HG03064 (cell line): Measurements from ENCODE around the gene EME2.
"Not testable (repeated sequence)": the region's sequence is repeated elsewhere in the genome, so short reads cannot be mapped to it uniquely, and the experiment has no call there.

Experiments used
- ATAC-seq: cut with Tn5 transposase; IDR thresholded peaks from one replicate; pipeline ENCODE4 v1.9.1; 2021; ENCODE audit warnings: low read depth; ENCODE audit not compliant: unreplicated experiment

The EME2 gene

GRCh38 chr16:1789643-1790045, 17.0 kb downstream of the EME2 start:
- ATAC-seq = no peak

GRCh38 chr16:1790261-1790610, 17.6 kb downstream of the EME2 start:
- ATAC-seq = no peak

GRCh38 chr16:1790611-1791255, 18.1 kb downstream of the EME2 start:
- no peak for ATAC-seq

- ATAC-seq = no peak
Measured at GRCh38 chr16:1791256-1791942, 18.8 kb downstream of the EME2 start.

DNA sequence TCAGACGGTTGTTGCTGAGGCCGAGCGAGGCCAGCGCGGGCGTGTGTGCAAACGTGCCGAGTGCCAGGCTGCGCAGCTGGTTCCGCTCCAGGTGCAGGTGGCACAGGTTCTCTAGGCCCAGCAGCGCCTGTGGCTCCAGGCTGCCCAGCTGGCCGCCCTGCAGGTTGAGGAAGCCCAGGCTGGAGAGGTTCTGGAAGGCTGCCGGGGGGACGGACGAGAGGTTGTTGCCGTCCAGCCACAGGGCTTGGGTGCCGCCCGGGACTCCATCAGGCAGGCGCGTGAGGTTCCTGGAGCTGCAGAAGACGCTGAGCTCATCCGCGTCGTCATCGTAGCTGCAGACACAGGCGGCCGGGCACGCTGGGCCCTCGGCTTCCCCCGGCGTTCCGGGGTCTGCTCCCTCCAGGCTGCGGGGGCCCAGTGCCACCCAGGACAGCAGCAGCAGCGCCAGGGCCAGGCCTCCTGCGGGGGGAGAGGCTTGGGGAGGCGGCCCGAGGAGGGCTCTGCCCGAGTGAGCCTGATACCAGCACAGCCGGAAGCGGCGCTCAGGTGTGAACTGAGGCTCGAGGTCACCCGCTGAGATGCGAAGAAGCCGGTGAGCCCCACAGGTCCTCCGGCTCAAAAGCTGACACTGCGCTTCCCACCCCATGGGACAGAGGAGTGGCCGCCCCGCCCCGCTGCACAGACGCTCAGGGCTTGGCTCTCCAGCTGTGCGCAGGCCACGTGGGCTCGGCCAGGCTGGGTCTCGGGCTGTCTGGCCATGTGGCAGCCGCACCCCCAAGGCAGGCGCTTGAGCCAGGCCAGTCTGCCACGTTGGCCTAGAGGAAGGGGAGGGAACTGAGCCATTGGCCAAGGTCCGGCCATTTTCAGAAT, 19.6 kb downstream of the EME2 start:
- ATAC-seq = no peak

DNA sequence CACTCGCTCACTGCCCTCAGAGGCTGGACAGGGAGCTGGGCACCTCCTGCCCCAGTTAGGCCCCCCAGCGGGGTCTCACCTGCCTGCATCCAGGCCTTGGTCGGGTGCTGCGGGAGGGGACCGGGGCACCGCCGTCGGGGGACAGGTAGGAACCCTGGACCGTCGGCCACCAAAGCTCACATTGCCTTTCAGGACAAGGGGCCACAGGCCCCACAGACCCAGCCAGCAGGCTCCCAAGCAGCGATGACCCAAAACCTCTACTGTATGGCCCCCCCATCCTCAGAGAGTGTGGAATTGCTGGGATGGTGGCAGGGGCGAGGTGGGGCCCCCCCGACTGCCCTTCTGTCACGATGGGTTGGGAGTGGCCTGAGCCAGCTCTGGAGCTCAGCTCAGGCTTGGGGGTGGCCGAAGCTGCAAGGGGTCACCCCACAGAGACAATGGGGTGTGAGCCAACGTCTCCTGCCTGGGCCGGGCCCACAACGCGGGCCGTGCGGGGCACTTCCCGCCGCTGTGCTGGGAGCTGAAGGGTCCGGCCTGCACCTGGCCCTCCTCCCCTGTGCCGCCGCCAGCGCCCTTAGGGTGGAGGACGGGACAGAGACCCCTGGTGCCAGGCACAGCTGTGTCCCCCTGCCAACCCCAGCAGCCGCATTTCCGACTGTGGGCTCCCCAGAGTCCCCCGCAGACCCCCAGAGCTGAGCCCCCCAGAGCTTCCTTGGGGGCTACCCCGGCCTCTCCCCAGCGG, 20.4 kb downstream of the EME2 start:
- no peak for ATAC-seq

DNA sequence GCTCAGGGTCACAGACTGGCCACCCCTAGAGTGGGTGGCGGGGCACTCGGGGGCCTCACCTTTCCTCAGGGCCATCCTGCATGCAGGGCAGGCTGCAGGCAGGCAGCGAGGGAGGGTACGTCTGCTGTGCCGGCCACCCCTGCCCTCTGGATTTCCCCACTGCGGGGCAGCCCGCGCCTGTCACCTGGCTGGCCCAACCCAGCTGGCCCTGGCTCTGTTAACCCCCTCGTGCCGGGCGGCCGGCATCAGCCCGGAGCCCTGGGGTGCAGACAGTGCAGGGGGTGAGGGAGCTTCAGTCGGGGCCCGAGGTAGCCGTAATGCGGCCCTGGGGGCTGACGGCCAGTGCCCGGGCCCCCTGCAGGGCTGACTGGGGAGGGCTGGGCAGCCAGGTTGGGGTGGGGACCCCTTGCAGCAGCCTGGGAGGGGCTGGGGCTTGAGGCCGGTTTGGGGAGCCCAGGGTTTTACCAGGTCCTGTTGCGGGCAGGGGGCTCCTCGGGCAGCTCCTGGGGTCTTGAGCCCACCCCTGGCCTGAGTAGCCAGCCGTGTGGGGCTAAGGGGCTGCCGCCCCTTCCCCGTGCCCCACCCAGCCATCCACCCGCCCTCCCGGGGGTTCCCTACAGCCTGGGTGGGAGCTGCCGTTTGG, 21.1 kb downstream of the EME2 start, which contains the start of gene IGFALS:
IGFALS (minus strand) TSS at position 128 of the 643 bp plus-strand sequence; CDS start at position 75, 53 bp downstream.
- no peak for ATAC-seq

- no peak for ATAC-seq
Measured at GRCh38 chr16:1794221-1794871, 21.7 kb downstream of the EME2 start.

DNA sequence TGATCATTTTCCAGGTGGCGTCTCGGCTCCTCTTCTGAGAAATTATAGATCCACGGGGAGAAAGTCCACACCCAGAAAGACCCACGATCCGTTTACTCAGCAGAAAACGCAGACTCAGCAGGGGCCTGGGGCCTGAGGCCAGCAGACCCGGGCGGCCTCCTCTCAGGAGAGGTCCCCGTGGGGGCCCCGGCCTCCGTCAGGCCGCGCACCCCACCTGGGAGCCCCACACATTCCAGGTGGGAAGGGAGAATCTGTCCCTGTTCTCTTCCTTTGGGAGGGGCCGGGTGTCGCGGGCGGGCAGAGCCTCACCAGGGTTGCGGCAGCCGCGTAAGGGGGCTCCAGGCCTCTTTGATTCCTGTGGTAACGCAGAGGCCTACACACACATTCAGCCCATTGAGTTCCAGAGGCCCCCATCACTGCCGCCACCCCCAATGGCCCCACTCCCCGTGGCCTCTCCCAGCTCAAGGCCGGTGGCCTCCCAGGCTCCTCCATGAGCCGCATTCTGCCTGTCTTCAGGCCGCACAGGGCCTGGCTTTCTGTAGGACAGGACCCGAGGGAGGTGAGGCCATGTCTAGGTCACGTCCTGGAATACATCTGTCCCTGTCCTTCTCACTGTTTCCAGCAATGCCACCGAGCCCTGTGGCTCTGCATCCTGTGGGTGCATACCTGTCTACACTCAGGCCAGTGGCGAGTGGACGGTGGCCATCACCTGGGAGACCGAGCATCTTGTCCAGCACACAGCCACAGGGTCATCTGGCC, 22.5 kb downstream of the EME2 start:
- no peak for ATAC-seq

DNA sequence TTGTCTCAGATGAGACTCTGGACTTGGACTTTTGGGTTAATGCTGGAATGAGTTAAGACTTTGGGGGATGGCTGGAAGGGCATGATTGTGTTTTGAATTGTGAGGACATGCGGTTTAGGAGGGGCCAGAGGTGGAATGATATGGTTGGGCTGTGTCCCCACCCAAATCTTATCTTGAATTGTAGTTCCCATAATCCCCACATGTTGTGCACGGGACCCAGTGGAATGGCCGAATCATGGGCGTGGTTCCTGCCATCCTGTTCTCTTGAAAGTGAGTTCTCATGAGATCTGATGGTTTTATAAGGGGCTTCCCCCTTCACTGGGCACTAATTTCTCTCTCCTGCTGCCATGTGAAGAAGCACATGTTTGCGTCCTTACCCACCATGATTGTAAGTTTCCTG, 26.7 kb downstream of the EME2 start:
- ATAC-seq = not testable (repeated sequence)

GRCh38 chr16:1800701-1801100, 28.1 kb downstream of the EME2 start:
- no peak for ATAC-seq

- ATAC-seq = no peak
Measured at GRCh38 chr16:1807626-1808025, 35.0 kb downstream of the EME2 start.

- no peak for ATAC-seq
Measured at GRCh38 chr16:1808691-1809090, 36.1 kb downstream of the EME2 start.

- ATAC-seq = no peak
Measured at GRCh38 chr16:1809281-1809801, 36.7 kb downstream of the EME2 start.

GRCh38 chr16:1810106-1810505, 37.5 kb downstream of the EME2 start:
- ATAC-seq = no peak

- no peak for ATAC-seq
Measured at GRCh38 chr16:1810536-1810935, 37.9 kb downstream of the EME2 start.

DNA sequence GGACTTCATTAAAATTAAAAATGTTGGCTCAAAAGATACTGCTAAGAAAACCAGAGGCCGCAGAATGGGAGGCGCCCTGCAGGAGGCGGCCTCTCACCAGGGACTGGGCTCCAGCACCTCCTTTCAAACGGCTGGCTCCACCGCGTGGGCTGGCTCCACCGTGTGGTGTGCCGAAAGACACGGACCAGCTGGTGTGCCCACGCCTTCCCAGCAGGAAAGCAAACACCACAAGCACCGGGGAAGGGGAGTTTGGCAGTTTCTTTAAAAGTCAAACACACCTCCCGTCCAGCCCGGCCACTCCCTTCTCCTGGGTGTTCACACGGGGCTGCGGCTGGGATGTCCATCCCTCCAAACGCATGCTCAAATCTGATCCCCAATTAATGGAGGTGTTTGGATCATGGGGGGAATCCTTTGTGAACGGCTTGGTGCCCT, 40.1 kb downstream of the EME2 start:
- ATAC-seq = no peak

GRCh38 chr16:1815461-1815860, 42.9 kb downstream of the EME2 start:
- ATAC-seq = no peak
